ENCODE measurements around the gene SMTNL2. TPM values are rescaled to one million over a fixed set of nuclear protein-coding genes. Genes with fewer than 3 reads are reported as not detected.

The SMTNL2 gene
- polyA plus RNA-seq, 1 of the 3 experiments (the other 2 are of a cell fraction) = not detected

- peaks cover 3 to 5% of the 10 kb centered on the region in 2 experiments for H3K36me3 ChIP-seq (replicated peaks in 1 of 2; ENCODE audit: control insufficient read depth in 1 of 2, insufficient read depth in 2 of 2, low read length in 1 of 2)
- H4K20me1 ChIP-seq (ENCODE audit: insufficient read depth) = no peaks in the 10 kb centered on the region
- ChIA-PET CTCF (no interaction called here), POLR2A (no interaction called here)
- H2AFZ ChIP-seq (ENCODE audit: low read depth) = no peak overlapping the region
- no peak overlapping the region for H3K4me3 ChIP-seq (ENCODE audit: low read depth in 2 of 2, low read length in 1 of 2)
- no peaks in the 10 kb centered on the region for H3K27me3 ChIP-seq (ENCODE audit: insufficient read depth)
- TF ChIP-seq, protein P1, sequence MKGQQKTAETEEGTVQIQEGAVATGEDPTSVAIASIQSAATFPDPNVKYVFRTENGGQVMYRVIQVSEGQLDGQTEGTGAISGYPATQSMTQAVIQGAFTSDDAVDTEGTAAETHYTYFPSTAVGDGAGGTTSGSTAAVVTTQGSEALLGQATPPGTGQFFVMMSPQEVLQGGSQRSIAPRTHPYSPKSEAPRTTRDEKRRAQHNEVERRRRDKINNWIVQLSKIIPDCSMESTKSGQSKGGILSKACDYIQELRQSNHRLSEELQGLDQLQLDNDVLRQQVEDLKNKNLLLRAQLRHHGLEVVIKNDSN (IDR thresholded peaks at IDR 0.05; ENCODE audit: borderline replicate concordance, low read depth) = no peak
- TF ChIP-seq FOSL2 (IDR thresholded peaks at IDR 0.05; ENCODE audit: borderline replicate concordance, low read depth) (no peak), USF2 (IDR thresholded peaks at IDR 0.05; ENCODE audit: borderline replicate concordance, low read depth, low read length) (no peak), SMC3 (IDR thresholded peaks at IDR 0.05; ENCODE audit: low read depth, low read length) (no peak), RAD21 (IDR thresholded peaks at IDR 0.05; ENCODE audit: low read length) (no peak), FOXM1 (IDR thresholded peaks at IDR 0.05; ENCODE audit: low read depth) (no peak), FOXJ3 (CRISPR knock-in tag; IDR thresholded peaks at IDR 0.05) (no peak), TEAD4 (IDR thresholded peaks at IDR 0.05; ENCODE audit: borderline replicate concordance, insufficient read depth) (no peak), RXRA (IDR thresholded peaks at IDR 0.05; ENCODE audit: borderline replicate concordance, low read depth) (no peak), MAX (IDR thresholded peaks at IDR 0.05; ENCODE audit: low read depth) (no peak), GABPA (IDR thresholded peaks at IDR 0.05; ENCODE audit: low read depth) (no peak), GATA2 (CRISPR knock-in tag; IDR thresholded peaks at IDR 0.05) (no peak)
- TF ChIP-seq, protein P2, sequence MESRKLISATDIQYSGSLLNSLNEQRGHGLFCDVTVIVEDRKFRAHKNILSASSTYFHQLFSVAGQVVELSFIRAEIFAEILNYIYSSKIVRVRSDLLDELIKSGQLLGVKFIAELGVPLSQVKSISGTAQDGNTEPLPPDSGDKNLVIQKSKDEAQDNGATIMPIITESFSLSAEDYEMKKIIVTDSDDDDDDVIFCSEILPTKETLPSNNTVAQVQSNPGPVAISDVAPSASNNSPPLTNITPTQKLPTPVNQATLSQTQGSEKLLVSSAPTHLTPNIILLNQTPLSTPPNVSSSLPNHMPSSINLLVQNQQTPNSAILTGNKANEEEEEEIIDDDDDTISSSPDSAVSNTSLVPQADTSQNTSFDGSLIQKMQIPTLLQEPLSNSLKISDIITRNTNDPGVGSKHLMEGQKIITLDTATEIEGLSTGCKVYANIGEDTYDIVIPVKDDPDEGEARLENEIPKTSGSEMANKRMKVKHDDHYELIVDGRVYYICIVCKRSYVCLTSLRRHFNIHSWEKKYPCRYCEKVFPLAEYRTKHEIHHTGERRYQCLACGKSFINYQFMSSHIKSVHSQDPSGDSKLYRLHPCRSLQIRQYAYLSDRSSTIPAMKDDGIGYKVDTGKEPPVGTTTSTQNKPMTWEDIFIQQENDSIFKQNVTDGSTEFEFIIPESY (IDR thresholded peaks at IDR 0.05; ENCODE audit: borderline replicate concordance, low read depth) = no peak
- H3K9me2 ChIP-seq = no peaks in the 10 kb centered on the region
- WGBS (ENCODE audit: low lambda C conversion rate) = 93% methylated on average over 15 of the region's 24 CpGs
- no peak overlapping the region for H3K4me2 ChIP-seq
- H3K4me1 ChIP-seq (ENCODE audit: control insufficient read depth in 1 of 2, insufficient read depth in 2 of 2, low read depth in 1 of 2, low read length in 1 of 2) = peaks cover 7 to 18% of the 10 kb centered on the region in 2 experiments; a peak in 1 of 4 replicates
- H3K9me3 ChIP-seq = no peaks in the 10 kb centered on the region
- no peak overlapping the region for H3K27ac ChIP-seq (ENCODE audit: low read depth in 2 of 2, low read length in 1 of 2)
- no peak for DNase-seq
- peaks cover 3% of the 10 kb centered on the region for H3F3A ChIP-seq (replicated peaks; ENCODE audit: insufficient read depth)
- H3K9ac ChIP-seq = no peak overlapping the region
- peaks cover 17% of the 10 kb centered on the region for H3K79me2 ChIP-seq (ENCODE audit: insufficient read depth)
Measured at GRCh38 chr17:4558347-4558971, 25.9 kb upstream of the SMTNL2 start.

Data from SK-N-SH (cell line).